AG09319 (cell line): Measurements from ENCODE around the gene KIRREL3.

Experiments
- DNase-seq: peaks from one replicate; pipeline ENCODE4 v3.0.0-alpha.2; 2010; ENCODE audit warnings: low read depth; ENCODE audit errors: extremely low read depth
- CTCF ChIP-seq: IDR thresholded peaks from 2 replicates; pipeline ENCODE4 v1.5.1; 2011; ENCODE audit warnings: low read depth, mild to moderate bottlenecking, inconsistent platforms, low read length, moderate library complexity

KIRREL3 gene

DNA sequence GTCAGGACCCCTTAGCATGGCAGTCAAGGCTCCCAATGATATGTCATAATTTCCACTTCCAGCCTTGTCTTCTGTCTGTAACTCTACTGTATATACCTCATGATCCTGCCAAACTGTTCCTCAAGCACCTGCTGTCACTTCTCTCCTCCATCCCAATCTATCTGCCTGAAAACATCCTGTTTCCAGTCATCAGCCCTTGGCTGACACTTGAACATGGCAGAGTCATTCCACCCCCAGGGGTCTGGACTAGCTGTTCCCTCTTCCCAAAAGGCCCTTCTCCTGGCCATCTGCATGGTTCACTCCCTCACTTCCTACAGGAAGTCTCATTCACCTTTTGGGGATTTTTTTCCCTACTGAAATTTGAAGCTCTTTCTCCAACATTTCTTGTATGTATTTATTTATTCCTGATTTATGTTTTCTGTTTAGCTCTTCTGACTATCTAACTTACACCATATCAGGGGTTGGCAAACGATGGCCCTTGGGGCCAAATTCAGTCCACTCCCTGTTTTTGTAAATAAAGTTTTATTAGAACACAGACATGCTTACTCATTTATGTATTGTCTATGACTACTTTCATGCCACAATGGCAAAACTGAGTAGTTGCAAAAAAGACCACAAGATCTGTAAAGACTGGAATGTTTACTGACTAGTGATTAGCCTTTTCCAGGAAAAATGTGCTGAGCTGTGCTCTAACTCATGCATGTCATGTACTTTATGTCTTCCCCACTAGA lies 278.4 kb downstream of the KIRREL3 start:
- no peak for DNase-seq
- no peak for TF ChIP-seq CTCF

GRCh38 chr11:126720539-126721235 lies 279.9 kb downstream of the KIRREL3 start:
- TF ChIP-seq CTCF: no peak
- no peak for DNase-seq

GRCh38 chr11:126719740-126720139 lies 280.8 kb downstream of the KIRREL3 start:
- DNase-seq: no peak
- TF ChIP-seq CTCF: no peak

- DNase-seq: no peak
- no peak for TF ChIP-seq CTCF
Measured at GRCh38 chr11:126718276-126718675, 282.3 kb downstream of the KIRREL3 start.

DNA sequence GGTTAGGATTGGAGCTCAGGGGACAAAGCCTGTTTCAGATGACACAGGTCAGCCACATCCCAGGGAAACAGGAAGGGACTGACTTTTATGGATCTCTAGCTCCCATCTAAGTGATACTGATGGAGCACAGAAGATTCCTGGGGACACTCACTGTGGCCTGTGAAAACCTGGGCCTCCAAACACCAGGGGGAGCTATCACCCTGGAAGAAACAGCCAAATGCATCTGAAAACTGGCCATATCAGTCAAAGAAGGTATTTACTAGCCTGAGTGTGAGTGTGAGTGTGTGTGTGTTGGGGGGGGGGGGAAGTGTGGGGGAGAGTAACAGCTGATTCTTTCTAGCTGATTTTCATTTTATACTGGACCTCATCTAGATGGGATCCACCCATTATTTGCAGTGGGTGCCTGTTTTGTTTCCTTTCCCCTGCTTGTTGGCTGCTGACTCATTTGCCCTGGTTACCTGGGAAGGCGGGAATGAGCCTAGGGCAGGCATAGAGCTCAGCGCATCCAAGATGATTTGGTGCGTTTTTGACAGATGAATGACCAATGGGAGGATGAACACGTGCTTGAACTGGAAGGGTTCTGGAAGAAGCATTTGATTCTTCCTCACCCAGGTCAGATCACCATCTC lies 284.0 kb downstream of the KIRREL3 start:
- peak; percentile 64 for TF ChIP-seq CTCF
- DNase-seq: no peak

GRCh38 chr11:126713806-126714205 lies 286.8 kb downstream of the KIRREL3 start:
- DNase-seq: no peak
- no peak for TF ChIP-seq CTCF
